Panc1 (cell line): ENCODE data around the gene RNGTT.
"Not testable (repeated sequence)": the region's sequence is repeated elsewhere in the genome, so short reads cannot be mapped to it uniquely, and the experiment has no call there.

ENCODE experiments used
- POLR2AphosphoS5 ChIP-seq: IDR thresholded peaks from 2 replicates; pipeline ENCODE4 v1.6.1; 2012; ENCODE audit warnings: mild to moderate bottlenecking, low read depth, low read length, moderate library complexity
- SIN3A ChIP-seq: IDR thresholded peaks from 2 replicates; pipeline ENCODE4 v1.6.1; 2012; ENCODE audit warnings: low read depth, mild to moderate bottlenecking, low read length, moderate library complexity, borderline replicate concordance; ENCODE audit not compliant: insufficient read depth
- TCF7L2 ChIP-seq: IDR thresholded peaks from 2 replicates; pipeline ENCODE4 v1.6.1; 2011; ENCODE audit warnings: mild to moderate bottlenecking, low read depth, low read length, inconsistent platforms
- TF ChIP-seq, protein P1 (sequence below): fragments of 450-650 bp; IDR thresholded peaks from 2 replicates; pipeline ENCODE4 v1.5.1; 2017; ENCODE audit warnings: mild to moderate bottlenecking

DNA sequence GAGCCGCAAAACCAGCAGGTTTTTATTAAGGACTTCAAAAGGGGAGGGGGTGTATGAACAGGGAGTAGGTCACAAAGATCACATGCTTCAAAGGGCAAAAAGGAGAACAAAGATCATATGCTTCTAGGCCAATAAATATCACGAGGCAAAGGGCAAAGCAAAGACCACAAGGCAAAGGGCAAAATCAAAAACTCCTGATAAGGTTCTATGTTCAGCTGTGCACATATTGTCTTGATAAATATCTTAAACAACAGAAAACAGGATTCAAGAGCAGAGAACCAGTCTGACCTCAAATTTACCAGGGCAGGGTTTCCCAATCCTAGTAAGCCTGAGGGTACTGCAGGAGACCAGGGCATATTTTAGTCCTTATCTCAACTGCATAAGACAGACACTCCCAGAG, 5.8 kb upstream of the RNGTT start:
- TF ChIP-seq, protein P1, sequence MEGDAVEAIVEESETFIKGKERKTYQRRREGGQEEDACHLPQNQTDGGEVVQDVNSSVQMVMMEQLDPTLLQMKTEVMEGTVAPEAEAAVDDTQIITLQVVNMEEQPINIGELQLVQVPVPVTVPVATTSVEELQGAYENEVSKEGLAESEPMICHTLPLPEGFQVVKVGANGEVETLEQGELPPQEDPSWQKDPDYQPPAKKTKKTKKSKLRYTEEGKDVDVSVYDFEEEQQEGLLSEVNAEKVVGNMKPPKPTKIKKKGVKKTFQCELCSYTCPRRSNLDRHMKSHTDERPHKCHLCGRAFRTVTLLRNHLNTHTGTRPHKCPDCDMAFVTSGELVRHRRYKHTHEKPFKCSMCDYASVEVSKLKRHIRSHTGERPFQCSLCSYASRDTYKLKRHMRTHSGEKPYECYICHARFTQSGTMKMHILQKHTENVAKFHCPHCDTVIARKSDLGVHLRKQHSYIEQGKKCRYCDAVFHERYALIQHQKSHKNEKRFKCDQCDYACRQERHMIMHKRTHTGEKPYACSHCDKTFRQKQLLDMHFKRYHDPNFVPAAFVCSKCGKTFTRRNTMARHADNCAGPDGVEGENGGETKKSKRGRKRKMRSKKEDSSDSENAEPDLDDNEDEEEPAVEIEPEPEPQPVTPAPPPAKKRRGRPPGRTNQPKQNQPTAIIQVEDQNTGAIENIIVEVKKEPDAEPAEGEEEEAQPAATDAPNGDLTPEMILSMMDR = not testable (repeated sequence)
- TF ChIP-seq POLR2AphosphoS5, SIN3A, TCF7L2: not testable (repeated sequence)
